NK-92 treated with Interleukin-12 subunit alpha and Interleukin-12 subunit beta, amount 100 ng/mL, for 24 hours (cell line): Measurements from ENCODE around the gene GID4.

Source experiments
- DNase-seq: peaks from one replicate; lab custom pipeline; 2025; lab: John Stamatoyannopoulos, UW

The GID4 gene

DNA sequence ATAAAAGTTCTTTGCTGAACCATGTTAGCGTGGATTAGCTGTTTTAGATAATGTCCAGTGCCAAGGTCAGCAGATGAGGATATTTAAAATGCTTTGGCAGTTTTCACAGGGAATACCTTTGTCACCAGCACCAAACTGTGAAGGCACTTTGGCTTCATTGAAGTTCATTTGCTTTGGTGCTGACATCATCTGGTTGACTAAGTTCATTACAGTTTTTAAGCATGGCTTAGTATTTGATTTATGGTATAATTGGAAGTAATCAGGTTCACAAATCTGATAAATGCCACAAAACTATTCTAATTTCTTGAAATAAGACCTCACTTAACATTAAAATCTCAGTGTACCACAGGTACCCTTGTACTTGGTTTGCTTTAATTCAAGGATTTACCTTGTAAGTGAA, 4.3 kb downstream of the GID4 start:
- no peak for DNase-seq

DNA sequence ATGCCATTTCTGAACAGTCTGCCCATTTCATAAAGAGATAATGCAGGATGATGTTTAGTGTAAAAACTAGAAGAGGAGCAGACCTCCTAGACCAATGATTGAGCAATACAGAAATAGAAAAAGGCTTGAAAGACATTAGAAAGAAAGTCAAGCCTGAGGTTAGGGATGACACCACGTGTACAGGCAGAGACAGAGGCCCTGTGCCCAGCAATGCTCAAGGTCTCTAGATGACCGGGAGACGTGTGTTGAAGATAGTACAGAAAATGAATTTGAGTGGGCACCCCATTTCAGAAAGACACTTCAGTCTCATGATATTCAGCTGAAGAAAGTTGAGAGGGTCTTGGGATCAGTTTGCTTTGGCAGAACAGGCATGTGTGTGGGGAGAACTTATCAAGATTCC, 5.4 kb downstream of the GID4 start:
- DNase-seq, result no peak

DNA sequence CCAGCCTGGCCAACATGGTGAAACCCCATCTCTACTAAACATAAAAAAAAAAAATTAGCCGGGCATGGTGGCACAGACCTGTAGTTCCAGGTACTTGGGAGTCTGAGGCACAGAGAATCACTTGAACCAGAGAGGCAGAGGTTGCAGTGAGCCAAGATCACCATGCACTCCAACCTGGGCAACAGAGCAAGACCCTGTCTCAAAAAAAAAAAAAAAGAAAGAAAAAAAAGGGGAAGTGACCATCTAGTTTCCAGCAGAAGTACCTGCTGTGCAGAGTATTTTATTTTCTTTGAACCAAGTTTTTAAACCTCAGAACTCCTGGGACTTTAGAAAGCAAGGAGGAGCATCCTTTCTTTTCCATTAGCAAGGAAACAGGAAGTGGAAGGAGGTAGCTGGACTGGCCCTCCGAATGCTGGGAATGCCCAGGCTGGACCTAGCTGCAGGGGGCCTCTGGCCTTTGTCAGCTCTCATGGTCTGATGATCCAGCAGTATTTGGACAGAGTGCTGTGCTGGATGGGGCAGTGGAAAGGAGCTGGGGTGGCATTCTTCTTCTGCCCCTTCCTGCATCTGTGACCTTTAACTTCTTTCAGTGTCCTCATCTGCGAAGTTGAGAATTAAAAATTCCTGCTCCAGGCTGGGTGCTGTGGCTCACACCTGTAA, 6.6 kb downstream of the GID4 start:
- no peak for DNase-seq

DNA sequence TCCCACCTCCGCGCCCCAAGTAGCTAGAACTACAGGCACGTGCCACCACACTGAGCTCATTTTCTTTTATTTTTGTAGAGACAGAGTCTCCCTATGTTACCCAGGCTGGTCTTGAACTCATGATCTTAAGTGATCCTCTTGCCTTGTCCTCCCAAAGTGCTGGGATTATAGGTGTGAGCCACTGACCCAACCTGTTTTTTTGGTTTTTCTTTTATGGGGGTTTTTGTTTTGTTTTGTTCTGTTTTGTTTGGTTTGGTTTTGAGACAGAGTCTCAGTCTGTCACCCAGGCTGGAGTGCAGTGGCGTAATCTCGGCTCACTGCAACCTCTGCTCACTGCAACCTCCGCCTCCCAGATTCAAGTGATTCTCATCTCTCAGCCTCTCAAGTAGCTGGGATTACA, 16.4 kb downstream of the GID4 start:
- no peak for DNase-seq

DNA sequence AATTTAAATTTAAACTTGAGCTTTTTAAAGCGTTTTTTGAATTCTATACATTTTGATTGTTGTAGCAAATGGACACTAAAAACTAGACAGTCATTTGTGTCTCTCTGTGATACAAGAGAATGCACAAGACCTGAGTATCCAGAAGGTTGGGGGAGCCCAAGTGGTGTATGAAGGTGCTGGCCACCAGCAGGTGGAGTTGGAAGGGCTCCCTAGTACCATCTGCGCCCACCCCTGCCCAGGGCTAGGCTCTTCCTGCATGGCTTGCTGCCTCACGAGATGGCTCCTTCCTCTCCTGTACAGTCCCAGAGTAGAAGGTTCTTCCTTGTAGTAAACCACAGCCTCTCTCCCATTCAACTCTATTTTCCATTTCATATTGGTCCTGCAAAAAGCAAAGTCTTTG, 17.0 kb downstream of the GID4 start:
- no peak for DNase-seq

DNA sequence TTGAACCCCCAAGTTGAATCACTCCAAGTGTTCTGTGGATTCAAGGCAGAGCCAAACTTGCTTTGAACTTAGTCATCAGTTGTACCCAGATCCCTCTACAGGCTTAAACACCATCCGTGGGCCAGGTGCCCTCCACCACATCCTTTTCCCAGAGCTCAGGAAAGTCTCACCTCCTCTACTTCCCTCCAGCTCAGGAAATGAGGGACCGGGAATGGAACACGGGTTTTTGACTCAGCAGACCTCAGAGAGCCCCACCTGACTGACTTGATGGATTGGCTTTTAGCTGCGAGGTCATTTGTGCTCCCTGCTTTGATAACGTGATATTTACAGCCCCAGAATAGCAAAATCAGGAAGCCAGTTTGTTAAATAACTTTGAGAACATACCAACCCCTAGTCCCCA, 20.1 kb downstream of the GID4 start:
- DNase-seq, result no peak

DNA sequence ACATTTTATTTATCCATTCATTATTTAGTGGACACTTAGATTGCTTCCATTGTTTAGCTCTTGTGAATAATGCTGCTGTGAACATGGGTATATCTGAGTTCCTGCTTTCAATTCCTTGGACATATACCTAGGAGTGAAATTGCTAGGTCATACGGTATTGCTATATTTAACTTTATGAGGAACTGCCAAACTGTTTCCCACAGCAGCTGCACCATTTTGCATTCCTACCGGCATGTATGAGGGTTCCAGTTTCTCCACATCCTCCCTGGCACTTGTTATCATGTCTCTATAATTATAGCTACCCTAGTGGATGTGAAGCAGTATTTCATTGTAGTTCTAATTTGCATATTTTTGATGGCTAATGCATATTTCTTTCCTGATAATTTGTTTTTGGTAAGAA, 24.8 kb downstream of the GID4 start:
- DNase-seq, result no peak

DNA sequence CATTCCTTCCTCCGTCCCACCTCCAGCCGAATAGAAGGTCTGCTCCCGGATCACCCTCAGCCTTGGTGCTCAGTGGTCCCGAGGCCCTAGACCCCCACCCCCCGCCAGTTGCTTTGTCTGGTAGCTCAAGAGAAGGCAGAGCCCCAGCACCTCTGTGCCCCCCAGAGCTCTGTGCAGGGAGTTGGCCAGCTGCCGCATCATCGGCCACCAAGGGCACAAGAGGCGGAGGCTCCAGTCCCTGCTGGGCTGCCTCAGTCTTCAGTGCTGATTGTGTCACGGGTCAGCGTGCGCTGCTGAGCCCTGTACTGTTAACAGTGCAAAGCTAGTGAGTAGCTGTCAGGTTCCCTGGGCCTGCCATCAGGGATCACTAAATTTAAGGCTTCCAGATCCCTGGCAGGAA, 26.3 kb downstream of the GID4 start:
- no peak for DNase-seq

DNA sequence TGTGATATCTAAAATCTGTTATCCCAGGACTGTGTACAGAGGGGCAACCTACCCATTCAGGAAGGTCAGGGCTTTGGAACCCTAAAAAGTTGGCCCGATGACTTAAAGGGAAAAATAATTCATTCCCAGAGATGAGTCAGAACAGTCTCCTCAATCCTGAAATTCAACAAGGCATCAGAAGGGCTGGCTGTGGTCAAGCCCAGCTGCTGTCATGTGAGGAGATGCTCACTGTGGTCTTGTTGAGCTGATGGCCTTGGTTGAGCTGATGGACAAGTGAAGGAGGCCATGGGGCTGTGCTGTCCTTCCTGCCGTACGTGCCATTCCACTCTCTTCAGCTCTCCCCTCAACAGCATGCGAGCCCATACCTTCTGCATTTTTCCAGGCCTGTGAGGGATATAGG, 27.7 kb downstream of the GID4 start:
- DNase-seq, result no peak

DNA sequence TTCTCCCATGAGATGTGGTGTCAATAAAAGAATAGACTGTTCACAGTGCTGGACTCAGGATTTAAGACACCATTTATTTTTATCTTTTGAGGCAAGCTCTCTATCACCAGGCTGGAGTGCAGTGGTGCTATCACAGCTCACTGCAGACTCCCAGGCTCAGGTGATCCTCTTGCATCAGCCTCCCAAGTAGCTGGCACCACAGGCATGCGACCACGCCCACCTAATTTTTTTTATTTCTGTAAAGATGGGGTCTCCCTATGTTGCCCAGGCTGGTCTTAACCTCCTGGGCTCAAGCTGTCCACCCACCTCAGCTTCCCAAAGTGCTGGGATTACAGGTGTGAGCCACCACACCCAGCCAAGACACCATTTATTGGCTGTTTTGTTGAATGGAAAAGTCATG, 29.9 kb downstream of the GID4 start:
- DNase-seq, result no peak

DNA sequence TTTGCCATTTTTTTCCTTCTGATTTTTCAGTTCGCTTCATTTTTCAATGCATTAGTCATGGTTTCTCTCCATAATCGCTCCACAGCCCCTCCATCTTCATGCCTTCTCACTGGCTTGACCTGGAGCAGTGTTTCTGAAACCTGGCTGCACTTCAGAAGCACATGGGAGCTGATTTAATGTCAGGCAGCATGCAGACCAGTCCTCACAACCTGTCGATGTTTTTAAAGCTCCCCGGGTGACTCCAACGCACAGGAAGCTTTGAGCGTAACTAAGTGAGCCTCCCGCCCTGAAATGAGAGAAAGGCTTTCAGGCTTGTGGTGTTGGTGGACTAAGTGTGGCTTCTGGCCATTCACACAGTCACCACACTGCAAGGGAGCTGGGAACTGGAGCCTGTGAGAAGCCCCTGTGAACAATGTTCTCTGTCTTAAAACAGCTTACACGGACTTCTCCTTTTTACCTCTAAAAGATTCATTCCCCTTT, 31.7 kb downstream of the GID4 start:
- no peak for DNase-seq

DNA sequence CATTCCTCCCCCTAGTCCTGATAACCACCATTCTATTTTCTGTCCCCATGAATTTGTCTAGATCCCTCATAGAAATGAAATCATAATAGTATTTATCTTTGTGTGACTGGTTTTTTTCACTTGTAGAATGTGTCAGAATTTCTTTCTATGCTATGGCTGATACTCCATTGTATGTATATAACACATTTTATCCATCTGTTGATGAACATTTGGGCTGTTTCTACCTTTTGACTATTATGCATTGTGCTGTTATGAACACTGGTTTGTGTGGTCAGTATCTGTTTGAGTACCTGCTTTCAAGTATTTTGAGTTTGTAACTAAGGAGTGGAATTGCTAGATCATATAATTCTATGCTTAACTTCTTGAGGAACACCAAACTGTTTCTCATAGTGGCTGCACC, 32.5 kb downstream of the GID4 start:
- no peak for DNase-seq

DNA sequence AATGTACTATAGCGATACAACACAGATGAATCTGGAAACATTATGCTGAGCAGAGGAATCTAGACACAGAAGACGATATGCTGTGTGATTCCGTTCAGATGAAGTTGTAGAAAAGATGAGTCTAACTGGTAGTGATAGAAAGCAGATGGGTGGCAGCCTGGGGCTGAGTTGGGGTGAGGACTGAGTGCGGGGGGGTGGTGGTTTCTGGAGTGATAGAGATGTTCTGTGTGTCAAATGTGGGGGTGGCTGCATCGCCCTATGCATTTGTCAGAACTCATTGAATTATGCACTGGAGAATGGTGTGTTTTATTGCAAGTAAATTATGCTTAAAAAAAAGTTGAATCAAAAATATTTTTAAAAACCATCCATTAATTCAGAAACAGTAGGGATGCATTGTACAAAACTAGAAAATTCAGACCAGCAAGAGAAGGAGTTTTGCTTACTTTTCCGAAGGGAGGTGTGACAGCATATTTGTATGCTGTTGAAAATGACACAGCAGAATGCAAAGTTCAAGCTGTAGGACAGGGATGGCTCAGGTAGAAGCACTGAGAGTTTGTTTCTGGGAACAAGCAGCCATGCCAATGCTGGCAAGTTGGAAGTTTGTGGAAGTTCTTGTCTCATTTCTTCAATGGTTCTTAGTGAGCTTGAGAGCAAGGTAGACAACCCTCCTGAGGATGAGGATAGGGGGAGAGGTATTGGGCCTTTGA, 35.5 kb downstream of the GID4 start:
- no peak for DNase-seq

DNA sequence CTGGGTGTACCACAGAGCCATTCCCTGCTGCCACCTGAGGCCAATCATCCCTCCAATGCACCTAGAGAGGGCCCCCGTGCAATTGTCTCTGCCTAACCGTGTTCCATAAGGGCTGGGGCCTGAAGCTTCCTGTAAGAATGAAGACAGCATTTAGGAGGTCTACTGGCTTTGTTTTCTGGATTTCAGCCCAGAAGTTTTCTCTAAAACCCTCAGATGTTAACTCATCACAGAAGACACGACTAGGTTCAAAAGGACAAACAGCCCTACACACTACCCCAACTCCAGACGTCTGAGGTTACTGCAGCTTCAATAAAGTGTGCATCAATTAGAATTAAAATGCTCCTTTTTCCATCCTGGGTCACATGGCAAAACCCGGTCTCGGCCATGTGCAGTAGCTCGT, 37.7 kb downstream of the GID4 start:
- no peak for DNase-seq

DNA sequence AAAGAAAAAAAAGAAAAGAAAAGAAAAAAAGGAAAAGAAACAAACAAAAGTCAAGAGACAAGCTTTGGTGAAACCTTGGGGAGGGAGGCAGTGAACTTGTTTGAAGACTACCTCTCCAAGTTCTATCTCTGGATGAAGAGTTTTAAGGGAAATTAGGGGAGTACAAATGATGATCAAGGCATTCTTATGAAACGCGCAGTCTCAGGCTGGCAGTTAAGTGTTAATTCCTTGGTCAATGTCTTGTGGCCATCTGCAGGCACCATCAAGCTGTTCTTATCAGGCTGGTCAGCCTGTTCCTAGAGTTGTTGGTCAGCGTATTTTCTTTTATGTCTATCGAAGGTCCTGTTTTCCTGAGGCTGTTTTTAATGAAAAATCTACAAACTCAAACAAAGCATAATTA, 40.3 kb downstream of the GID4 start:
- DNase-seq, result no peak

DNA sequence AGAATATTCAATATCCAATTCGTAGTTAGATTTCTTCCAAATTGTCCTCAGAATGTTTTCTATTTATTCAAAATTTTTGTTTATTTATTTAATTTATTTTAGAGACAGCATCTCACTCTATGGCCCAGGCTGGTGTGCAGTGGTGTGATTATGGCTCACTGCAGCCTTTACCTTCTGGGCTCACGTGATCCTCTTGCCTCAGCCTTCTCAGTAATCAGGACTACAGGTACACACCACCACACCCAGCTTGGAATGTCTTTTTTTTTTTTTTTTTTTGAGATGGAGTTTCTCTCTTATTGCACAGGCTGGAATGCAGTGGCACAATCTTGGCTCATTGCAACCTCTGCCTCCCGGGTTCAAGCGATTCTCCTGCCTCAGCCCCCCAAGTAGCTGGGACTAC, 45.0 kb downstream of the GID4 start:
- no peak for DNase-seq

DNA sequence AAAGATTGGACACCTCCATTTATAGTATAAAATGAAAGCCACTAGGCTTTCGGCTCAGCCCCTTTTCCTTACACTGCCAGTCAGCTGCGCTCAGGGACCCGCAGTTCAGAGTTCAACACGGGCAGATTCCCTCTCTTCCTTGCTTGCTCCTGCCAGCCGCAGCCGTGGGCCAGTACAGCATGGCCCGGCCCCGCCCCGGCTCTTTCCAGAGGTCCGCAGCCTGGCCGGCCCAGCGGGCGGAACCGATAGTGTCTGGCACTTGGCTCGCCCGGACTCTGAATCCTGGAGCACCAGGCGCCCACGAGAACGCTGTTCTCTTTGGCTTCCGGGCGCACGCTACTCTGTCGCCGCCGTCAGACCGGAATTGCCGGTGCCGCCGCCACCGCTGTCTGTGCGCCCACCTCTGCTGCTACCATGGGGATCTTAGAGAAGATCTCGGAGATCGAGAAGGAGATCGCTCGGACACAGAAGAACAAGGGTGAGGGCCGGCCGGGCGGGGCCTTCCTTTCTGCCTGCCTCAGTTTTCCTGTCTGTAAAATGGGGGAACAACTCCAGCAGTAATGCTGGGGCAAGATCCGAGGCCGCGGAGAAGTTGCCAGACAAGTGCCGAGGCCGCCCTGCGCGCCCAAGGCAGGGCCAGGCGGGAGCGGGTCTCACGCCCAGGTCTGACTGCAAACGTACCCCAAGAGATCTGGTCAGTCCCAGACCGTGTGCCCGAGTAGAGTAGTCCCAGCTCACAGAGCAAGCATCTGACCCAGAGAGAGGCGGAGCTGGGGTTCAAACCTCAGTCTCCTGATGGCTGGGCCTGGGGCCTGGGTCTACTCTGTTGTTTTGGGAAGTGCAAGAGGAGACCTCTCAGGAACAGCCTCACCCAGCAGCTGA, 48.6 kb downstream of the GID4 start, which contains the start of gene DRG2:
Gene DRG2 (plus strand): TSS at position 339 of the 882 bp plus-strand sequence. CDS start 76 bp downstream, at position 415.
- peak; percentile 55 for DNase-seq

DNA sequence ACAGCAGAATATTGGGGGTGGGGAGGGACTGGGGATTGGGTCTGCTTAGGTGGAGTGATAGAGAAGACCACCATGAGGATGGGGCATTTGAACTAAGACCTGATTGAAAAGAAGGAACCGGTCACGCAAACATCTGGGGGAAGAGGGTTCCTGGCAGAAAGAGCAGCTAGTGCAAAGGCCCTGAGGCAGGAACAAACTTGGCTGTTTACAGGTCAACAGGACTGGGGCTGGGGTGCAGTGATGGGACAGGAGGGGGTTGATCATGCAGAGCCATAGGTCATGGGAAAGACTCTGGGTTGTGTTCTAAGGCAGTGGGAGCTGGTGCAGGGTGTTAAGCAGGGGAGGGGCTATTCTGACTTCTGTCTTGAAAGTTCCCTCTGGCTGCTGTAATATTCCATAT, 50.4 kb downstream of the GID4 start:
- DNase-seq, result no peak

DNA sequence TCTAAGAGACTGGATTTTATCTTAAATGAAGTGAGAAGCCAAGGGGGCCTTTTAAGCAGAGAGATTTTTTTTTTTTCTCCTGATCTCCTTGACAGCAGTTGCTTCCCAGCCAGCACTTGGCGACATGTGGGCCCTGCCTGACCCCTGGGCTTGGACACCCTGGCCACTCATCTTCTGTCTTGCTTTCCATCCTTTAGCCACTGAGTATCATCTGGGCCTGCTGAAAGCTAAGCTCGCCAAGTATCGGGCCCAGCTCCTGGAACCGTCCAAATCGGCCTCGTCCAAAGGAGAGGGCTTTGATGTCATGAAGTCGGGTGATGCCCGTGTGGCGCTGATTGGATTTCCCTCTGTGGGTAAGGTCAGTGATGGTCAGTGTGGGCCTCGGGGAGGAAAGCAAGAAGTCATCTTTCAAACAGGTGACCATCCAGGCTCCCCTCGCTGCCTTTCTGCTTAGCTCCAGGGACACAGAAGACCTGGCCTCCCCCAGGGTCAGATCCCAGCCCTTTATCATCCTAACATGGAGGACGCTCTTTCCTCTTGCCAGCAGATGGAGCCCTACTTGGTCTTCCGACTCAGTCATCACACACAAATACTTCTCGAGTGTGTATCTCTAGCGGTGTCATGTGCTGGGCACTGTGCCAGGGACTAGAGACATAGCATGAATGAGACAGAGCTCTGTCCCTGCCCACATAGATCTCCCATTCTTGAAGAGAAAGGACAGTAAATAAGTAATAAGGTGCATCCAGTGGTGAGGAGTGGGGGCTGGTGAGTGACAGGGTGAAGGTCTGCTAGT, 54.6 kb downstream of the GID4 start:
- DNase-seq, result no peak

DNA sequence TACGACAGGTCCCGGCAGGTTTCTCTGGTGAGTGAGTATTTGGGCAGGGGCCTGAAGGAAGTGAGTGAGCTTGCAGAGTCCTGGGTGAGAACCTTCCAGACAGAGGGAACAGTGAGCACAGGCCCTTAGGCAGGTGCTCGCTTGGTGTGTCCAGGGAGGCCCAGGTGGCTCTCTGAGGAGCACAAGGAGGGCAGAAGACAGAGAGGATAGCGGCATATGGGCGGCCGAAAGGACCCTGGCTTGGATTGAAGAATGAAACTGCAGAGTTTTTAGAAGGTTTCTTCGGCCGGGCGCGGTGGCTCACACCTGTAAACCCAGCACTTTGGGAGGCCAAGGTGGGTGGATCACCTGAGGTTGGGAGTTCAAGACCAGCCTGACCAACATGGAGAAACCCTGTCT, 55.2 kb downstream of the GID4 start:
- no peak for DNase-seq

DNA sequence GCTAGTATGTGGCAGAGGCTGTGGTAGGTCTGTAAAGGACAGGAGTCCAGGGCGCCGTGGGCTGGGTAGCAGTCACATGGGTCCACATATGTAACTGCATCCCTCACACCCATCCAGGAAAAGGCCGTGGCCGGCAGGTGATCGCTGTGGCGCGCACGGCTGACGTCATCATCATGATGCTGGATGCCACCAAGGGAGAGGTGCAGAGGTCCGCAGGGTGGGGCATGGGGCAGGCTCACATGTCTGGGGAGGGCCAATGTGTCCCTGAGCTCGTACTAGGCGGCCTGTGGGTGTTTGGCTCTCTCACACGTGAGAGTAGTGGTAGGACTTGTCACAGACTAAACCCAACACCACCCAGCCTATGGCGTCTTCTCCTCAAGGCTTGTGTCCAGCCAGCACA, 60.3 kb downstream of the GID4 start:
- DNase-seq, result no peak

DNA sequence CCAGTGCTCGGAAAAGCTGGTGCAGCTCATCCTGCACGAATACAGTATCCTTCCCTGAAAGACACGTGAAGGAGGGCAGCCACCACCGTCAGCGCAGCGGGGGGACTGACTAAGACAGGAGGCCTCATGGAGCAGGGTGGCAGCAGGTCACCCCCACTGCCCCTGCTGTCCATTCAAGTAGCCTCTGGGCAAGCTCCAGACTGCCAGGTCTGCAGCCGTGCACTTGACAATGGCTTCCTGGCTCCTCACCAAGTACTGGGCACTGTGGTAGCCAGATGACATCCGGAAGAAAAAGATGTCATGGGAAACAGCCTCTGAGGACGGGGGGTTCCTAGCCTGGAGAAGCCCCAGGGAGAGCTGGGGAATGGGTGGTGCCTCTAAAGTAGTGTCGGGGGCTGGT, 61.4 kb downstream of the GID4 start:
- DNase-seq, result no peak
